Prostate gland (tissue), 2 donors: Measurements from ENCODE around the gene ANKRD10.

Experiments used
- POLR2A ChIP-seq: fragments of 450-650 bp; IDR thresholded peaks from one replicate; pipeline ENCODE4 v1.6.1; 2016; ENCODE audit warnings: antibody characterized with exemption, mild to moderate bottlenecking
- POLR2AphosphoS5 ChIP-seq: sonication (generic); formaldehyde crosslinking; IDR thresholded peaks from one replicate; pipeline ENCODE4 v1.6.1; 2017; ENCODE audit warnings: antibody characterized with exemption
- TF ChIP-seq, protein P1 (sequence below), 4 experiments: fragments of 200-600 bp in 2 of 4; fragments of 450-650 bp in 2 of 4; sonication (generic) in 2 of 4; IDR thresholded peaks; 1 replicate in 3 of 4; 2 replicates in 1 of 4; pipeline ENCODE4 v1.5.1; 2016 to 2019; ENCODE audit warnings: antibody characterized with exemption in 4 of 4, mild to moderate bottlenecking in 2 of 4, moderate library complexity in 2 of 4

DNA sequence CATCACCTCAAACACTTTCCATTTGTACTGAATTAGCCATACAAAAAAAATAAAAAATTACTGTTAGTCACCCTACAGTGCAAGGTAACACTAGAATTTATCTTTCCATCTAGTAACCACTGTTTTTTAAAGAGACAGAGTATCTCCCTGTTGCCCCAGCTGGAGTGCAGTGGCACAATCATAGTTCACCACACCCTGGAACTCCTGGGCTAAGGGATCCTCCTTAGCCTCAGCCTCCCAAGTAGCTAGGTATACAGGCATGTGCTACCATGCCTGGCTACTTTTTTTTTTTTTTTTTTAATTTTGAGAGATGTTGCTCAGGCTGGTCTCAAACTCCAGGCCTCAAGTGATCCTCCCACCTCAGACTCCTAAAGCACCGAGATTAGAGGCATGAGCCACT lies 17.9 kb downstream of the ANKRD10 start:
- TF ChIP-seq, protein P1, sequence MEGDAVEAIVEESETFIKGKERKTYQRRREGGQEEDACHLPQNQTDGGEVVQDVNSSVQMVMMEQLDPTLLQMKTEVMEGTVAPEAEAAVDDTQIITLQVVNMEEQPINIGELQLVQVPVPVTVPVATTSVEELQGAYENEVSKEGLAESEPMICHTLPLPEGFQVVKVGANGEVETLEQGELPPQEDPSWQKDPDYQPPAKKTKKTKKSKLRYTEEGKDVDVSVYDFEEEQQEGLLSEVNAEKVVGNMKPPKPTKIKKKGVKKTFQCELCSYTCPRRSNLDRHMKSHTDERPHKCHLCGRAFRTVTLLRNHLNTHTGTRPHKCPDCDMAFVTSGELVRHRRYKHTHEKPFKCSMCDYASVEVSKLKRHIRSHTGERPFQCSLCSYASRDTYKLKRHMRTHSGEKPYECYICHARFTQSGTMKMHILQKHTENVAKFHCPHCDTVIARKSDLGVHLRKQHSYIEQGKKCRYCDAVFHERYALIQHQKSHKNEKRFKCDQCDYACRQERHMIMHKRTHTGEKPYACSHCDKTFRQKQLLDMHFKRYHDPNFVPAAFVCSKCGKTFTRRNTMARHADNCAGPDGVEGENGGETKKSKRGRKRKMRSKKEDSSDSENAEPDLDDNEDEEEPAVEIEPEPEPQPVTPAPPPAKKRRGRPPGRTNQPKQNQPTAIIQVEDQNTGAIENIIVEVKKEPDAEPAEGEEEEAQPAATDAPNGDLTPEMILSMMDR (IDR thresholded peaks at IDR 0.05): no peak
- no peak for TF ChIP-seq POLR2A
- no peak for TF ChIP-seq POLR2AphosphoS5
